Gastroesophageal sphincter (tissue), 3 donors: Measurements from ENCODE around the gene VPS8.

Source experiments
- EP300 ChIP-seq: sonication (generic); formaldehyde crosslinking; IDR thresholded peaks from one replicate; pipeline ENCODE4 v1.6.1; 2017; ENCODE audit warnings: antibody characterized with exemption, mild to moderate bottlenecking
- POLR2A ChIP-seq, 2 donors: fragments of 450-650 bp; IDR thresholded peaks; one replicate each; pipeline ENCODE4 v1.6.1; 2017; ENCODE audit warnings: antibody characterized with exemption in 2 of 2, mild to moderate bottlenecking in 2 of 2, moderate library complexity in 1 of 2
- TF ChIP-seq, protein P1 (sequence below), 4 experiments: fragments of 200-600 bp in 2 of 4; fragments of 450-650 bp in 2 of 4; sonication (generic) in 1 of 4; IDR thresholded peaks; one replicate each; pipeline ENCODE4 v1.5.1; 2017 to 2019; ENCODE audit warnings: antibody characterized with exemption in 4 of 4, mild to moderate bottlenecking in 2 of 4, moderate library complexity in 2 of 4

- no peak for TF ChIP-seq POLR2A (IDR thresholded peaks at IDR 0.05)
- TF ChIP-seq, protein P1, sequence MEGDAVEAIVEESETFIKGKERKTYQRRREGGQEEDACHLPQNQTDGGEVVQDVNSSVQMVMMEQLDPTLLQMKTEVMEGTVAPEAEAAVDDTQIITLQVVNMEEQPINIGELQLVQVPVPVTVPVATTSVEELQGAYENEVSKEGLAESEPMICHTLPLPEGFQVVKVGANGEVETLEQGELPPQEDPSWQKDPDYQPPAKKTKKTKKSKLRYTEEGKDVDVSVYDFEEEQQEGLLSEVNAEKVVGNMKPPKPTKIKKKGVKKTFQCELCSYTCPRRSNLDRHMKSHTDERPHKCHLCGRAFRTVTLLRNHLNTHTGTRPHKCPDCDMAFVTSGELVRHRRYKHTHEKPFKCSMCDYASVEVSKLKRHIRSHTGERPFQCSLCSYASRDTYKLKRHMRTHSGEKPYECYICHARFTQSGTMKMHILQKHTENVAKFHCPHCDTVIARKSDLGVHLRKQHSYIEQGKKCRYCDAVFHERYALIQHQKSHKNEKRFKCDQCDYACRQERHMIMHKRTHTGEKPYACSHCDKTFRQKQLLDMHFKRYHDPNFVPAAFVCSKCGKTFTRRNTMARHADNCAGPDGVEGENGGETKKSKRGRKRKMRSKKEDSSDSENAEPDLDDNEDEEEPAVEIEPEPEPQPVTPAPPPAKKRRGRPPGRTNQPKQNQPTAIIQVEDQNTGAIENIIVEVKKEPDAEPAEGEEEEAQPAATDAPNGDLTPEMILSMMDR (IDR thresholded peaks at IDR 0.05): no peak
- no peak for TF ChIP-seq EP300
These were observed 237.7 kb downstream of the VPS8 start for GRCh38 chr3:185049710-185050109.
